Measurements from ENCODE around the gene MAP1B.

- TF ChIP-seq CTCF (IDR thresholded peaks at IDR 0.05), result no peak
- no peak for TF ChIP-seq EP300 (IDR thresholded peaks at IDR 0.05)
- no peak for TF ChIP-seq POLR2A (IDR thresholded peaks at IDR 0.05)
Measured at GRCh38 chr5:72140711-72141110, 33.4 kb downstream of the MAP1B start.
